ENCODE data around the gene VPS39.

The VPS39 gene

GRCh38 chr15:42159381-42160015 lies 48.6 kb downstream of the VPS39 start:
- DNase-seq (ENCODE audit: low read depth in 2 of 2), result no peak

- no peak for DNase-seq (ENCODE audit: low read depth in 2 of 2)
Observed at GRCh38 chr15:42158941-42159340, 49.2 kb downstream of the VPS39 start.

GRCh38 chr15:42157981-42158765 lies 49.9 kb downstream of the VPS39 start:
- DNase-seq (ENCODE audit: low read depth in 2 of 2), result no peak

- no peak for DNase-seq (ENCODE audit: low read depth in 2 of 2)
Observed at GRCh38 chr15:42157381-42157780, 50.7 kb downstream of the VPS39 start.

- DNase-seq (ENCODE audit: low read depth in 2 of 2), result no peak
Observed at GRCh38 chr15:42156243-42156922, 51.7 kb downstream of the VPS39 start, which contains the start of gene PLA2G4F. Gene PLA2G4F (minus strand): TSS chr15:42156636. CDS start chr15:42156549, 87 bp downstream.

GRCh38 chr15:42155546-42156242 lies 52.4 kb downstream of the VPS39 start:
- no peak for DNase-seq (ENCODE audit: low read depth in 2 of 2)

- DNase-seq (ENCODE audit: low read depth in 2 of 2), result no peak
Observed at GRCh38 chr15:42154956-42155355, 53.1 kb downstream of the VPS39 start.

GRCh38 chr15:42154212-42154941 lies 53.7 kb downstream of the VPS39 start:
- no peak for DNase-seq (ENCODE audit: low read depth in 2 of 2)

GRCh38 chr15:42153874-42154211 lies 54.3 kb downstream of the VPS39 start:
- no peak for DNase-seq (ENCODE audit: low read depth in 2 of 2)

GRCh38 chr15:42152921-42153698 lies 55.0 kb downstream of the VPS39 start:
- no peak for DNase-seq (ENCODE audit: low read depth in 2 of 2)

GRCh38 chr15:42152196-42152920 lies 55.7 kb downstream of the VPS39 start:
- no peak for DNase-seq (ENCODE audit: low read depth in 2 of 2)

- DNase-seq (ENCODE audit: low read depth in 2 of 2), result no peak
Observed at GRCh38 chr15:42151736-42152135, 56.4 kb downstream of the VPS39 start.

- DNase-seq (ENCODE audit: low read depth in 2 of 2), result no peak
Observed at GRCh38 chr15:42151141-42151561, 57.0 kb downstream of the VPS39 start.

- no peak for DNase-seq (ENCODE audit: low read depth in 2 of 2)
Observed at GRCh38 chr15:42150219-42150970, 57.7 kb downstream of the VPS39 start.

GRCh38 chr15:42149493-42150218 lies 58.4 kb downstream of the VPS39 start:
- no peak for DNase-seq (ENCODE audit: low read depth in 2 of 2)

- DNase-seq (ENCODE audit: low read depth in 2 of 2), result no peak
Observed at GRCh38 chr15:42148808-42149492, 59.2 kb downstream of the VPS39 start.

GRCh38 chr15:42147431-42147735 lies 60.7 kb downstream of the VPS39 start:
- DNase-seq (ENCODE audit: low read depth in 2 of 2), result no peak

Measured in stimulated activated CD4-positive, alpha-beta T cell treated with anti-CD3 and anti-CD28 coated beads, Interleukin-15, amount 100 ng/mL, for 48 hours (primary cell).